ENCODE data around the gene HOXA5. TPM values are rescaled to one million over a fixed set of nuclear protein-coding genes. Genes with fewer than 3 reads are reported as not detected.

Gene HOXA5
- total RNA-seq, 1 donor from 2014 or later, result 0.59 TPM

GRCh38 chr7:27109466-27110185, 33.9 kb downstream of the HOXA5 start:
- no peak for TF ChIP-seq CTCF (IDR thresholded peaks at IDR 0.05; ENCODE audit: unreplicated experiment)
- Mint-ChIP-seq H3K4me1 (ENCODE audit: unreplicated experiment) (peaks cover 40% of the 10 kb centered on the region), H3K27me3 (ENCODE audit: unreplicated experiment) (peaks cover 42% of the 10 kb centered on the region), H3K9me3 (ENCODE audit: unreplicated experiment) (no peaks in the 10 kb centered on the region), H3K36me3 (ENCODE audit: low read depth, unreplicated experiment) (no peaks in the 10 kb centered on the region), H3K27ac (ENCODE audit: unreplicated experiment) (no peak overlapping the region), H3K4me3 (ENCODE audit: unreplicated experiment) (peak overlapping the region; percentile 65)
- no peak for DNase-seq (ENCODE audit: low spot score)

GRCh38 chr7:27108390-27109127, 34.9 kb downstream of the HOXA5 start:
- Mint-ChIP-seq H3K9me3 (ENCODE audit: unreplicated experiment) (no peaks in the 10 kb centered on the region), H3K4me3 (ENCODE audit: unreplicated experiment) (peak overlapping the region; percentile 31), H3K27me3 (ENCODE audit: unreplicated experiment) (peaks cover 44% of the 10 kb centered on the region), H3K4me1 (ENCODE audit: unreplicated experiment) (peaks cover 43% of the 10 kb centered on the region), H3K36me3 (ENCODE audit: low read depth, unreplicated experiment) (no peaks in the 10 kb centered on the region), H3K27ac (ENCODE audit: unreplicated experiment) (no peak overlapping the region)
- DNase-seq (ENCODE audit: low spot score), result peak; percentile 65
- no peak for TF ChIP-seq CTCF (IDR thresholded peaks at IDR 0.05; ENCODE audit: unreplicated experiment)

GRCh38 chr7:27107391-27108381, 35.8 kb downstream of the HOXA5 start:
- Mint-ChIP-seq H3K9me3 (ENCODE audit: unreplicated experiment) (no peaks in the 10 kb centered on the region), H3K4me3 (ENCODE audit: unreplicated experiment) (peak overlapping the region; percentile 63), H3K36me3 (ENCODE audit: low read depth, unreplicated experiment) (no peaks in the 10 kb centered on the region), H3K4me1 (ENCODE audit: unreplicated experiment) (peaks cover 48% of the 10 kb centered on the region), H3K27me3 (ENCODE audit: unreplicated experiment) (peaks cover 41% of the 10 kb centered on the region), H3K27ac (ENCODE audit: unreplicated experiment) (no peak overlapping the region)
- TF ChIP-seq CTCF (IDR thresholded peaks at IDR 0.05; ENCODE audit: unreplicated experiment), result no peak
- no peak for DNase-seq (ENCODE audit: low spot score)

GRCh38 chr7:27106901-27107240, 36.6 kb downstream of the HOXA5 start:
- no peak for DNase-seq (ENCODE audit: low spot score)
- H3K36me3 Mint-ChIP-seq (ENCODE audit: low read depth, unreplicated experiment), result no peaks in the 10 kb centered on the region
- no peak overlapping the region for H3K27ac Mint-ChIP-seq (ENCODE audit: unreplicated experiment)
- TF ChIP-seq CTCF (IDR thresholded peaks at IDR 0.05; ENCODE audit: unreplicated experiment), result no peak
- H3K9me3 Mint-ChIP-seq (ENCODE audit: unreplicated experiment), result no peaks in the 10 kb centered on the region
- peaks cover 52% of the 10 kb centered on the region for H3K4me1 Mint-ChIP-seq (ENCODE audit: unreplicated experiment)
- H3K4me3 Mint-ChIP-seq (ENCODE audit: unreplicated experiment), result no peak overlapping the region
- peaks cover 44% of the 10 kb centered on the region for H3K27me3 Mint-ChIP-seq (ENCODE audit: unreplicated experiment)

All from endothelial cell (in vitro differentiated cells).